HepG2 (cell line): ENCODE measurements around the gene PRR22. TPM values are rescaled to one million over a fixed set of nuclear protein-coding genes. Genes with fewer than 3 reads are reported as not detected.

Experiments
- AGO2 ChIP-seq: fragments of 200-400 bp; formaldehyde crosslinking; optimal IDR thresholded peaks from 2 replicates; pipeline ENCODE3; 2017; ENCODE audit warnings: mild to moderate bottlenecking, low read depth, low read length, moderate library complexity
- CBX1 ChIP-seq: IDR thresholded peaks from one replicate; pipeline ENCODE4 v1.6.1; 2016; ENCODE audit warnings: antibody characterized with exemption, low read depth
- ELF3 ChIP-seq: IDR thresholded peaks from 2 replicates; pipeline ENCODE4 v1.6.1; 2016; ENCODE audit warnings: missing genetic modification reagents, missing compliant biosample characterization
- HNRNPH1 ChIP-seq: fragments of 200-400 bp; formaldehyde crosslinking; optimal IDR thresholded peaks from 2 replicates; pipeline ENCODE3; 2017; ENCODE audit warnings: mild to moderate bottlenecking, low read depth, low read length
- ISL2 ChIP-seq: sonication (generic); formaldehyde crosslinking; IDR thresholded peaks from 2 replicates; pipeline ENCODE4 v1.5.0; 2020; ENCODE audit warnings: missing genetic modification reagents
- NFKB2 ChIP-seq: sonication (generic); formaldehyde crosslinking; IDR thresholded peaks from 2 replicates; pipeline ENCODE4 v1.4.0; 2020; ENCODE audit warnings: missing genetic modification reagents, borderline replicate concordance
- SIN3B ChIP-seq: fragments of 150-350 bp; IDR thresholded peaks from 2 replicates; pipeline ENCODE4 v1.6.1; 2014; ENCODE audit warnings: low read length
- ZMYM2 ChIP-seq: sonication (generic); formaldehyde crosslinking; IDR thresholded peaks from 2 replicates; pipeline ENCODE4 v1.8.0; 2022; ENCODE audit warnings: mild to moderate bottlenecking, missing genetic modification reagents
- ZNF205 ChIP-seq: IDR thresholded peaks from 2 replicates; pipeline ENCODE4 v1.6.1; 2018; ENCODE audit warnings: missing biosample characterization, missing genetic modification reagents
- ZNF530 ChIP-seq: sonication (generic); formaldehyde crosslinking; IDR thresholded peaks from 2 replicates; pipeline ENCODE4 v1.5.0; 2020; ENCODE audit warnings: low read depth, mild to moderate bottlenecking, missing genetic modification reagents
- ZNF572 ChIP-seq: sonication (generic); formaldehyde crosslinking; IDR thresholded peaks from 2 replicates; pipeline ENCODE4 v1.5.1; 2020; ENCODE audit warnings: mild to moderate bottlenecking, missing genetic modification reagents
- ZNF607 ChIP-seq: sonication (generic); formaldehyde crosslinking; IDR thresholded peaks from 2 replicates; pipeline ENCODE4 v1.5.1; 2020; ENCODE audit warnings: missing genetic modification reagents, mild to moderate bottlenecking, borderline replicate concordance
- ZNF761 ChIP-seq: sonication (generic); formaldehyde crosslinking; conservative IDR thresholded peaks from 2 replicates; pipeline ENCODE4 v1.4.0; 2020; ENCODE audit warnings: mild to moderate bottlenecking, missing genetic modification reagents
- ZNF879 ChIP-seq: sonication (generic); formaldehyde crosslinking; IDR thresholded peaks from 2 replicates; pipeline ENCODE4 v1.8.1; 2023; ENCODE audit warnings: missing genetic modification reagents
- ZSCAN25 ChIP-seq: sonication (generic); formaldehyde crosslinking; IDR thresholded peaks from 2 replicates; pipeline ENCODE4 v1.8.0; 2022; ENCODE audit warnings: mild to moderate bottlenecking, missing genetic modification reagents
- ZSCAN29 ChIP-seq: sonication (generic); formaldehyde crosslinking; conservative IDR thresholded peaks from 2 replicates; pipeline ENCODE4 v1.4.0; 2020; ENCODE audit warnings: mild to moderate bottlenecking, missing genetic modification reagents
- polyA plus RNA-seq, 8 experiments: library from polyadenylated mRNA; depleted of rRNA in 3 of 8; stranded (reverse) in 7 of 8; unstranded in 1 of 8; fragments of >200 nt; fragmentation: Illumina TruSeq in 4 of 8; extraction: Trizol in 4 of 8; gene quantifications; 2 replicates each; pipeline versions ENCODE4 v1.2.1 to v1.2.3, GENCODE V29; 2011 to 2016; ENCODE audit warnings: low read depth in 4 of 8, missing spikeins in 1 of 8, mixed read lengths in 1 of 8; ENCODE audit not compliant: insufficient read depth in 1 of 8
- total RNA-seq, 5 experiments: library from RNA; depleted of rRNA; stranded (reverse); fragments of >200 nt; fragmentation: Illumina TruSeq; extraction: Trizol; gene quantifications; 2 replicates each; pipeline ENCODE4 v1.2.3, GENCODE V29; 2016; ENCODE audit warnings: low read depth in 1 of 5
- TF ChIP-seq, protein P1 (sequence below): sonication (generic); formaldehyde crosslinking; IDR thresholded peaks from 2 replicates; pipeline ENCODE4 v1.5.0; 2020; ENCODE audit warnings: mild to moderate bottlenecking, missing genetic modification reagents, borderline replicate concordance
- TF ChIP-seq, protein P2 (sequence below): IDR thresholded peaks from 2 replicates; pipeline ENCODE4 v1.6.1; 2018; ENCODE audit warnings: missing genetic modification reagents, mild to moderate bottlenecking, missing compliant biosample characterization
- TF ChIP-seq, protein P3 (sequence below): sonication (generic); formaldehyde crosslinking; conservative IDR thresholded peaks from 2 replicates; pipeline ENCODE4 v1.8.0; 2022; ENCODE audit warnings: mild to moderate bottlenecking, moderate library complexity, missing genetic modification reagents

Gene PRR22
- total and polyA plus RNA-seq, 2 of the 13 experiments (the other 11 are each of a cell fraction or from before 2014, with no cell fraction given): 0.84 to 2.3 TPM

DNA sequence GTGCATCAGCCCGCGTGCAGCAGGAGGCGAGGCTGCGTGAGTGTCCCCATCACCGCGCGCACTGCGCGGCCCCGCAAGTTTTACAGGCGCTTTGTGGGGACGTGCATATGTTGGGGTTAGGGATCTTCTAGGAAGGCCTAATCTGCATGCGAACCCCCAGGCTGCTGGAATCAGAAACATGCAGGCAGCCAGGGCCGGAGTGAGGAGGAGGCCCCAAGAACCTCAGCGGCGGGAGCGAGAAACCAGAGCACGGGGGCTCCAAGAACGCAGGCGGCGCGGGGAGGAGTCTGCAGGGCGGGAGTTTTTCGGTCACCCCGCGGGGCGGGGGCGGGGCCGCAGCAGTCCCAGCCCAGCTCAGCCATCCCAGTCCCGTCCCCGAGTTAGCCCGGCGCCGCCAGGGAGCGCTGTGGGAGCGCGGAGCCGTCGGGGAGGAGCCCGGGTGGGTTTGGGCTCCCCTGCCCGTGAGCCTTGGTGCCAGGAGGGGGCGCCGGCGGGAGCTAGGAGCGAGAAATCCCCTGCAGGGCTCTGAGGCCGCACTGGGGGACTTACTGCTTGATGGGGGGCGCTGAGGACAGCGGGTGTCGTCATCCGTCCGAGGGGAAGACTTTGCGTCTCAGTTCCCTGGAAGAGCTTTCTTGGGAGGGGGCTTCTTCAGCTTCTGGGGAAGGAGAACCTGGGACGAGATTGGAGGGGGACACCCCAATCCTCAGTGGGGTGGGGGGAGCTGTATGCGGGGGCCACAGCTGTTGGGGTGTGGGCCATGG, 19.4 kb upstream of the PRR22 start (continued):
- TF ChIP-seq, protein P1, sequence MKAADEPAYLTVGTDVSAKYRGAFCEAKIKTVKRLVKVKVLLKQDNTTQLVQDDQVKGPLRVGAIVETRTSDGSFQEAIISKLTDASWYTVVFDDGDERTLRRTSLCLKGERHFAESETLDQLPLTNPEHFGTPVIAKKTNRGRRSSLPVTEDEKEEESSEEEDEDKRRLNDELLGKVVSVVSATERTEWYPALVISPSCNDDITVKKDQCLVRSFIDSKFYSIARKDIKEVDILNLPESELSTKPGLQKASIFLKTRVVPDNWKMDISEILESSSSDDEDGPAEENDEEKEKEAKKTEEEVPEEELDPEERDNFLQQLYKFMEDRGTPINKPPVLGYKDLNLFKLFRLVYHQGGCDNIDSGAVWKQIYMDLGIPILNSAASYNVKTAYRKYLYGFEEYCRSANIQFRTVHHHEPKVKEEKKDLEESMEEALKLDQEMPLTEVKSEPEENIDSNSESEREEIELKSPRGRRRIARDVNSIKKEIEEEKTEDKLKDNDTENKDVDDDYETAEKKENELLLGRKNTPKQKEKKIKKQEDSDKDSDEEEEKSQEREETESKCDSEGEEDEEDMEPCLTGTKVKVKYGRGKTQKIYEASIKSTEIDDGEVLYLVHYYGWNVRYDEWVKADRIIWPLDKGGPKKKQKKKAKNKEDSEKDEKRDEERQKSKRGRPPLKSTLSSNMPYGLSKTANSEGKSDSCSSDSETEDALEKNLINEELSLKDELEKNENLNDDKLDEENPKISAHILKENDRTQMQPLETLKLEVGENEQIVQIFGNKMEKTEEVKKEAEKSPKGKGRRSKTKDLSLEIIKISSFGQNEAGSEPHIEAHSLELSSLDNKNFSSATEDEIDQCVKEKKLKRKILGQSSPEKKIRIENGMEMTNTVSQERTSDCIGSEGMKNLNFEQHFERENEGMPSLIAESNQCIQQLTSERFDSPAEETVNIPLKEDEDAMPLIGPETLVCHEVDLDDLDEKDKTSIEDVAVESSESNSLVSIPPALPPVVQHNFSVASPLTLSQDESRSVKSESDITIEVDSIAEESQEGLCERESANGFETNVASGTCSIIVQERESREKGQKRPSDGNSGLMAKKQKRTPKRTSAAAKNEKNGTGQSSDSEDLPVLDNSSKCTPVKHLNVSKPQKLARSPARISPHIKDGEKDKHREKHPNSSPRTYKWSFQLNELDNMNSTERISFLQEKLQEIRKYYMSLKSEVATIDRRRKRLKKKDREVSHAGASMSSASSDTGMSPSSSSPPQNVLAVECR (CRISPR knock-in tag): peak; percentile 77
- TF ChIP-seq, protein P2, sequence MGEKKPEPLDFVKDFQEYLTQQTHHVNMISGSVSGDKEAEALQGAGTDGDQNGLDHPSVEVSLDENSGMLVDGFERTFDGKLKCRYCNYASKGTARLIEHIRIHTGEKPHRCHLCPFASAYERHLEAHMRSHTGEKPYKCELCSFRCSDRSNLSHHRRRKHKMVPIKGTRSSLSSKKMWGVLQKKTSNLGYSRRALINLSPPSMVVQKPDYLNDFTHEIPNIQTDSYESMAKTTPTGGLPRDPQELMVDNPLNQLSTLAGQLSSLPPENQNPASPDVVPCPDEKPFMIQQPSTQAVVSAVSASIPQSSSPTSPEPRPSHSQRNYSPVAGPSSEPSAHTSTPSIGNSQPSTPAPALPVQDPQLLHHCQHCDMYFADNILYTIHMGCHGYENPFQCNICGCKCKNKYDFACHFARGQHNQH (CRISPR knock-in tag): peak; percentile 27; the same call in 1 of the 2 replicates
- 0 out of 2 replicates have a peak, but pooled peaks have one; percentile 20 for TF ChIP-seq ZNF205 (CRISPR knock-in tag)
- peak; percentile 11; the same call in 1 of the 2 replicates for TF ChIP-seq ELF3 (CRISPR knock-in tag)
- peak; percentile 50; the same call in 1 of the 2 replicates for TF ChIP-seq ZMYM2
- peak; percentile 67; the same call in 1 of the 2 replicates for TF ChIP-seq ZNF607 (CRISPR knock-in tag)
- peak; percentile 38 for TF ChIP-seq AGO2
- no peak for TF ChIP-seq ZNF879
- TF ChIP-seq ISL2 (CRISPR knock-in tag): no peak
- peak; percentile 79 for TF ChIP-seq CBX1
- TF ChIP-seq ZSCAN25 (CRISPR knock-in tag): peak; percentile 67; the same call in 1 of the 2 replicates
- TF ChIP-seq NFKB2 (CRISPR knock-in tag): peak; percentile 25; the same call in 1 of the 2 replicates
- 0 out of 2 replicates have a peak, but pooled peaks have one; percentile 58 for TF ChIP-seq ZSCAN29 (CRISPR knock-in tag)
- TF ChIP-seq SIN3B: peak; percentile 39; the same call in 1 of the 2 replicates
- TF ChIP-seq, protein P3, sequence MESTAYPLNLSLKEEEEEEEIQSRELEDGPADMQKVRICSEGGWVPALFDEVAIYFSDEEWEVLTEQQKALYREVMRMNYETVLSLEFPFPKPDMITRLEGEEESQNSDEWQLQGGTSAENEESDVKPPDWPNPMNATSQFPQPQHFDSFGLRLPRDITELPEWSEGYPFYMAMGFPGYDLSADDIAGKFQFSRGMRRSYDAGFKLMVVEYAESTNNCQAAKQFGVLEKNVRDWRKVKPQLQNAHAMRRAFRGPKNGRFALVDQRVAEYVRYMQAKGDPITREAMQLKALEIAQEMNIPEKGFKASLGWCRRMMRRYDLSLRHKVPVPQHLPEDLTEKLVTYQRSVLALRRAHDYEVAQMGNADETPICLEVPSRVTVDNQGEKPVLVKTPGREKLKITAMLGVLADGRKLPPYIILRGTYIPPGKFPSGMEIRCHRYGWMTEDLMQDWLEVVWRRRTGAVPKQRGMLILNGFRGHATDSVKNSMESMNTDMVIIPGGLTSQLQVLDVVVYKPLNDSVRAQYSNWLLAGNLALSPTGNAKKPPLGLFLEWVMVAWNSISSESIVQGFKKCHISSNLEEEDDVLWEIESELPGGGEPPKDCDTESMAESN: peak; percentile 93
- TF ChIP-seq HNRNPH1: no peak
- TF ChIP-seq ZNF761 (CRISPR knock-in tag): 0 out of 2 replicates have a peak, but pooled peaks have one; percentile 68
- TF ChIP-seq ZNF530: no peak
- 0 out of 2 replicates have a peak, but pooled peaks have one; percentile 62 for TF ChIP-seq ZNF572
